ENCODE data around the gene AKAP12.
A peak's percentile ranks its signal among the peaks of the same experiment; 100 is the strongest.
"Not testable (repeated sequence)": the region's sequence is repeated elsewhere in the genome, so short reads cannot be mapped to it uniquely, and the experiment has no call there.

AKAP12 gene

GRCh38 chr6:151349651-151350270 is 110.0 kb downstream of the AKAP12 start:
- DNase-seq (ENCODE audit: low read depth): no peak

DNA sequence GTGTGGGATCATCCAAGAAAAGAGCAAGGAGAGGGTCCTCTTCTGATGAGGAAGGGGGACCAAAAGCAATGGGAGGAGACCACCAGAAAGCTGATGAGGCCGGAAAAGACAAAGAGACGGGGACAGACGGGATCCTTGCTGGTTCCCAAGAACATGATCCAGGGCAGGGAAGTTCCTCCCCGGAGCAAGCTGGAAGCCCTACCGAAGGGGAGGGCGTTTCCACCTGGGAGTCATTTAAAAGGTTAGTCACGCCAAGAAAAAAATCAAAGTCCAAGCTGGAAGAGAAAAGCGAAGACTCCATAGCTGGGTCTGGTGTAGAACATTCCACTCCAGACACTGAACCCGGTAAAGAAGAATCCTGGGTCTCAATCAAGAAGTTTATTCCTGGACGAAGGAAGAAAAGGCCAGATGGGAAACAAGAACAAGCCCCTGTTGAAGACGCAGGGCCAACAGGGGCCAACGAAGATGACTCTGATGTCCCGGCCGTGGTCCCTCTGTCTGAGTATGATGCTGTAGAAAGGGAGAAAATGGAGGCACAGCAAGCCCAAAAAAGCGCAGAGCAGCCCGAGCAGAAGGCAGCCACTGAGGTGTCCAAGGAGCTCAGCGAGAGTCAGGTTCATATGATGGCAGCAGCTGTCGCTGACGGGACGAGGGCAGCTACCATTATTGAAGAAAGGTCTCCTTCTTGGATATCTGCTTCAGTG is 110.8 kb downstream of the AKAP12 start:
- DNase-seq (ENCODE audit: low read depth): no peak

DNA sequence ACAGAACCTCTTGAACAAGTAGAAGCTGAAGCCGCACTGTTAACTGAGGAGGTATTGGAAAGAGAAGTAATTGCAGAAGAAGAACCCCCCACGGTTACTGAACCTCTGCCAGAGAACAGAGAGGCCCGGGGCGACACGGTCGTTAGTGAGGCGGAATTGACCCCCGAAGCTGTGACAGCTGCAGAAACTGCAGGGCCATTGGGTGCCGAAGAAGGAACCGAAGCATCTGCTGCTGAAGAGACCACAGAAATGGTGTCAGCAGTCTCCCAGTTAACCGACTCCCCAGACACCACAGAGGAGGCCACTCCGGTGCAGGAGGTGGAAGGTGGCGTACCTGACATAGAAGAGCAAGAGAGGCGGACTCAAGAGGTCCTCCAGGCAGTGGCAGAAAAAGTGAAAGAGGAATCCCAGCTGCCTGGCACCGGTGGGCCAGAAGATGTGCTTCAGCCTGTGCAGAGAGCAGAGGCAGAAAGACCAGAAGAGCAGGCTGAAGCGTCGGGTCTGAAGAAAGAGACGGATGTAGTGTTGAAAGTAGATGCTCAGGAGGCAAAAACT is 111.5 kb downstream of the AKAP12 start:
- DNase-seq (ENCODE audit: low read depth): no peak

GRCh38 chr6:151351731-151352130 is 112.0 kb downstream of the AKAP12 start:
- DNase-seq (ENCODE audit: low read depth): no peak

DNA sequence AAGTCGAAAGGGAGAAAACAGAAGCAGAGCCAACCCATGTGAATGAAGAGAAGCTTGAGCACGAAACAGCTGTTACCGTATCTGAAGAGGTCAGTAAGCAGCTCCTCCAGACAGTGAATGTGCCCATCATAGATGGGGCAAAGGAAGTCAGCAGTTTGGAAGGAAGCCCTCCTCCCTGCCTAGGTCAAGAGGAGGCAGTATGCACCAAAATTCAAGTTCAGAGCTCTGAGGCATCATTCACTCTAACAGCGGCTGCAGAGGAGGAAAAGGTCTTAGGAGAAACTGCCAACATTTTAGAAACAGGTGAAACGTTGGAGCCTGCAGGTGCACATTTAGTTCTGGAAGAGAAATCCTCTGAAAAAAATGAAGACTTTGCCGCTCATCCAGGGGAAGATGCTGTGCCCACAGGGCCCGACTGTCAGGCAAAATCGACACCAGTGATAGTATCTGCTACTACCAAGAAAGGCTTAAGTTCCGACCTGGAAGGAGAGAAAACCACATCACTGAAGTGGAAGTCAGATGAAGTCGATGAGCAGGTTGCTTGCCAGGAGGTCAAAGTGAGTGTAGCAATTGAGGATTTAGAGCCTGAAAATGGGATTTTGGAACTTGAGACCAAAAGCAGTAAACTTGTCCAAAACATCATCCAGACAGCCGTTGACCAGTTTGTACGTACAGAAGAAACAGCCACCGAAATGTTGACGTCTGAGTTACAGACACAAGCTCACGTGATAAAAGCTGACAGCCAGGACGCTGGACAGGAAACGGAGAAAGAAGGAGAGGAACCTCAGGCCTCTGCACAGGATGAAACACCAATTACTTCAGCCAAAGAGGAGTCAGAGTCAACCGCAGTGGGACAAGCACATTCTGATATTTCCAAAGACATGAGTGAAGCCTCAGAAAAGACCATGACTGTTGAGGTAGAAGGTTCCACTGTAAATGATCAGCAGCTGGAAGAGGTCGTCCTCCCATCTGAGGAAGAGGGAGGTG is 112.9 kb downstream of the AKAP12 start:
- no peak for DNase-seq (ENCODE audit: low read depth)

DNA sequence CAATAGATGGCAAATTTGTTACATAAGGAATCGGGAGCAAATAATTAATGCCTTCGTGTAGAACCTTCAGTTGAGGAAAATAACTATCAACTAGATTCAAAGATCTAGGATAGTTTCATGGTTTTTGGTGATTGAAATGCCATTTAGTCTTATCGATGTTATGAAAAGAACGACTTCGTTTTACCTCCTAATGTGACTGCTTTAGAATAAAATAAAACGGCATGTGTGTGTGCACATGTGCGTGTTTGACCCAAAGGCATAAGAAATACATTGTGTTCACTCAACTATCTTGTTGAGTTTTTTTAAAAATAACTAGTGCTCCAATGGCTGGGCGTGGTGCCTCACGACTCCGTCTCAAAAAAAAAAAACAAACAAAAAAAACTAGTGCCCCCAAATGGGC is 114.0 kb downstream of the AKAP12 start:
- DNase-seq (ENCODE audit: low read depth): no peak

DNA sequence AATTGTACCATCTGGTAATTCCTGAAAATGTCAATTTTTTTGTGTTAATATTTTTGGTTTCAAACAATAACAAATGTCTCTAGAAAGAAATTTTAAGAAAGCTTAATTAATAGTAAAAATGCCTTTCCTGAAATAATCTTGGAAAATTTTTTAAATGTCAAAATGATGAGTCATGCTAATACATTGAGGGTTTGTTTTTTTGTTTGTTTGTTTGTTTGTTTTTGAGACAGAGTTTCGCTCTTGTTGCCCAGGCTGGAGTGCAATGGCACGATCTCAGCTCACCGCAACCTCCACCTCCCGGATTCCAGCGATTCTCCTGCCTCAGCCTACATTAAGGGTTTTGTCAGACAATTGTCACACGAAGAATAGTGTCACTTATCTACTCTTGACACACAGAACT is 117.2 kb downstream of the AKAP12 start:
- DNase-seq (ENCODE audit: low read depth): not testable (repeated sequence)

- no peak for DNase-seq (ENCODE audit: low read depth)
Observed at GRCh38 chr6:151357758-151358436, 118.1 kb downstream of the AKAP12 start.

GRCh38 chr6:151358475-151358874 is 118.7 kb downstream of the AKAP12 start:
- no peak for DNase-seq (ENCODE audit: low read depth)

DNA sequence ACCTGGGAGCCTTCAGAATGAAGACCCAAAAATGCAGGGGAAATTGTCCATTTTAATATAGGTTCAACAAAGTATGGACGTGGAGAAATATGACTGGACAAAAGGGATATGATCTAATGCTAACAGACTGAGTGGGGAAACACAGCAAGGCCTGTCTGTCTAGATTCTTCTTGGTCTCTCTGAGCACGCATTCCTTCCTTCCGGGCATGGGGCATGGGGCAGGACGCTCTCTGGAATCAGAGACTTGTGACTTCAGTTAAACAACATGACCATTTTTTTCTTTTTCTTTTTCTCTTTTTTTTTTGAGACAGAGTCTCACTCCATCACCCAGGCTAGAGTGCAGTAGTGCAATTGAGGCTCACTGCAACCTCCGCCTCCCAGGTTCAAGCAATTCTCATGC is 119.7 kb downstream of the AKAP12 start:
- no peak for DNase-seq (ENCODE audit: low read depth)

- no peak for DNase-seq (ENCODE audit: low read depth)
Observed at GRCh38 chr6:151365233-151365632, 125.5 kb downstream of the AKAP12 start.

DNA sequence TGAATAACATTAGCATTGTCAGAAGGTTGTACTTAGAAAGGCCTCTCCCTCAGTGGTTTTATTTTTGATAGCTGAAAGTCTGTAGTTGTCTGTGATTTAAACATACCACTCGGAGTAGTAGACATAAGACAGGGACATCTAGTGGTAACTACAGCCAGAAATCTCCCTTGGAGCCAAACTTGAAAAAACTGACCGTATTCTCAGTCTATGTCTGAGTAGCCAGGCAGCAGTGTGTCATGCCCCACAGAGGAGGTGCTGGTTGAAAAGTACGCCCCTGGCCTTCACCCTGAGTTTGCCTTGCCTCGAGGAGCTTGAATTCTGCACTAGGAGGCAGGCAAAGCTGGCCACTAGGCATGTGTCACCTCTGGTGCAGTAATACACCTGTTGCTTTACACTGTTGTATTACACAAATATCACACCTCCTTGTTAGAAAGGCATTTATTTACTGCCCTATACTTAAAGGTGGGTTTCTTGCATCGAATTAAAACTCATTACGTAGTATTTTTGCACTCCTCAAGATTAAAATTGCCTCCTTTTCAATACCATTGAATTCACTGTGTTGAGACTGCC is 130.8 kb downstream of the AKAP12 start:
- peak; percentile 23 for DNase-seq (ENCODE audit: low read depth)

GRCh38 chr6:151372164-151372563 is 132.4 kb downstream of the AKAP12 start:
- no peak for DNase-seq (ENCODE audit: low read depth)

GRCh38 chr6:151374036-151374683 is 134.4 kb downstream of the AKAP12 start:
- no peak for DNase-seq (ENCODE audit: low read depth)

- no peak for DNase-seq (ENCODE audit: low read depth)
Observed at GRCh38 chr6:151375833-151376232, 136.1 kb downstream of the AKAP12 start.

DNA sequence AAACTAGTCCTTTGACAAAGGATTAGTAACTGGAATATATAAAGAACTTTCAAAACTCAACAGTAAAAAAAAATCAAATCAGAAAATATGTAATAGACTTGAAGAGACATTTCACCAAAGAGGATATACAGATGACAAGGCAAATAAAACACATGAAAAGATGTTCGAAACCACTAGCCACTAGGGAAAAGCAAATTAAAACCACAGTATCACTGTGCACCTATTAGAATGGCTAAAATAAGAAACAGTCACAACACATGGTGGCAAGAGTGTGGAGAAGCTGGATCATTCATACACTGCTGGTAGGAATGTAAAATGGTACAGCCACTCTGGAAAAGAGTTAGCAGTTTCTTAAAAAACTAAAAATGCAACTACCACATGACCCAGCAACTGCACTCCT is 136.7 kb downstream of the AKAP12 start:
- DNase-seq (ENCODE audit: low read depth): no peak

DNA sequence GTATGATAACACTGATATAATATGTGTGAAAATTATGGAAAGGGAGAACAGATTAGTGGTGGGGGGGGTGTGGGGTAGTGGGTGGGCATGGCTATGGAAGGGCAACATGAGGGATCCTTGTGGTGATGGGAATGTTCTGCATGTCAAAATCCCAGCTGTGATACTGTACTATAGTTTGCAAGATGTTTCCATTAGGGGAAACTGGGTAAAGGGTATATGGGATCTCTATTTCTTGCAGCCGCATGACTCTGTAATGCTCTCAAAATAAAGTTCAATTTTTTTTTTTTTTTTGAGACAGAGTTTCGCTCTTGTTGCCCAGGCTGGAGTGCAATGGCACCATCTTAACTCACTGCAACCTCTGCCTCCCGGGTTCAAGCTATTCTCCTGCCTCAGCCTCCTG is 137.3 kb downstream of the AKAP12 start:
- DNase-seq (ENCODE audit: low read depth): no peak

DNA sequence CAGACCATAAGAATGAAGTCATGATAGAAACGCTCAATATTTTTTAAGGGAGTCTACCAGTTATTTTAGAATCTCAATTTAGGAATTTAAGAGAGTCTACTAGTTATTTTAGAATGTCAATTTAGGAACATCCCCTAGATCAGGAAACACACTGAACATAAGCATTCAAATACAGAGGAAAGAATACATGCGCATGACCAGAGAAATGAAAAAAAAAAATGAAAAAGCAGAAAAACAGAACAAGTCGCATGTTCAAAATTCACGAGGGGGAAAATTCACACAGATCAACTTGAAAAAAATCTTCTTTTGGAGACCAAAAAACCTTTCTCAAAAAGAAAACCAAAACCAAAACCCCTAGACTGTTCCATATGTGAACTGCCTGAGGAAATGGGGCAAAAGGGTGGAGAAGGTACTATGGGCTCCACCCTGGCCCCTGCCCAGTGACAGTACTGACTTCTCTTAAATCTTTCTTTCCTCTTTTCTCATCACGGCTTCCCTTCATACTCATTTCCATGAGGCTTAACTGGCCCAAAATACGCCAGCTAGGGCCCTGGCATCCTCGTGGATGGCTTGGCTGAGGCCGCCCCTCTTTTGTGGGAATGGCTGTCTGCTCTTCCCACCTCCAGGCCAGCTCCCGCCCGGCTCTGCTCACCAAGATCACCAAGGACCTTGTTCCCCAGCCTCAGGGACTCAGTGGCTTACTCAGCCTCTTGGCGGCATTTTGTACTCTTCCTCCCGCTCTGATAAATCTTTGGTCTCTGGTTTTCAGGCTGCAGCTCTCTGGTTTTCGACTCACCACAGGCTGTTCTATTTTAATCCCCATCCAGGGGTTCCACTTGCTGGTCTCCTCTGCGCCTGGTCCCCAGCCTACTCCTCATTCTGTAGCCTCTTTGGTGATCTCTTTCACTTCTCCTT is 140.4 kb downstream of the AKAP12 start:
- no peak for DNase-seq (ENCODE audit: low read depth)

DNA sequence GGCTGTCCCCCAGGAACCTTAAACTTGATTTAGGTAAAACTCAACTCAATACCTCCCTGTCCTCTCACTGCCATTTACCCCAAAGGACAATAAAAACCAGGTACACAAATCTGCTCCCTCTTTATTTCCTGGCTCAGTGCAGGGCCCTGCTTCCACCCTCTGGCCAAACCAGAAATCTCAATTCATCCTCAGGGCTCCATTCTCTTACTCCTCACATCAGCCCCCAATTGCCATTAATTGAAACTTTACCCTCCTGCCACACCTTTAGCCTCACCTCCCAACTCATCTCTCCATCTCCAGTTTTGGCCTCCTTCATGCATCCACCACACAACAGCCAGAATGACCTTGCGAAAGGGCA is 141.1 kb downstream of the AKAP12 start:
- no peak for DNase-seq (ENCODE audit: low read depth)

DNA sequence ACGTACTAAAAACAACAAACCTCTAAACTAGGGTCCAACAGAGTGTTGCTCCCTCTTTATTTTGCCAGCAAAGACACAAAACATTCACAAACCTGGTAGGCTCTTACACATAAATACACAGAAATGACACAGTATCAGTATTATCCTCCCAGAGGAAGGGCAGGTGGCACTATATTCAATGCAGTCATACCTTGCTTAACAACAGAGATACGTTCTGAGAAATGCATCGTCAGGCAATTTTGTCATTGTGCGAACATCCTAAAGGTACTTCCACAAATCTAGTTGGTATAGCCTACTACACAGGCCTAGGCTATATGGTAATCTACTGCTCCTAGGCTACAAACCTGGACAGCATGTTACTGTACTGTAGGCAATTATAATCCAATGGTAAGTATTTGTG is 142.0 kb downstream of the AKAP12 start:
- no peak for DNase-seq (ENCODE audit: low read depth)

Data from fibroblast of the conjunctiva (primary cell).